ENCODE results near the gene TEX12.
"Not testable (repeated sequence)": the region's sequence is repeated elsewhere in the genome, so short reads cannot be mapped to it uniquely, and the experiment has no call there.

TEX12 gene, protein sequence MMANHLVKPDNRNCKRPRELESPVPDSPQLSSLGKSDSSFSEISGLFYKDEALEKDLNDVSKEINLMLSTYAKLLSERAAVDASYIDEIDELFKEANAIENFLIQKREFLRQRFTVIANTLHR

DNA sequence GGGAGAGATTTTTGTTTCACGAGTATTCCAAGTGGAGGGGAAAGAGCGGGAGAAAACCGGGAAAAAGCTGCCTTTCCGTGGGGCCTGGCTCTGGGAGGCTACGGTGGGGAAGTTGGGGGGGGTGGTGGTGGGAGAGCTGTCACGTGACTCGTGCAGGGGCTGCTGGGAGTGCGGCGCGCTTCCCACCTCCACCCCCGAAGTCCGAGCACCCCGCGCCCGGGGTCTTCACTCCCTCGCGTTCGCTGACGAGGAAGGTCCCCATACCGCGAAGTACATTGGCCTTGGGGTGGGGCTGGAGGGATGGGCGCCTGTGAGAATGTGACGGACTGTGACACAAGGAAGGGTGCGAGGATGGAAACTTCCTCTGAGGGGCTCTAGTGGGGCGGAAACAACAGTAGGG is at the start of gene TEX12:
TSS of gene TEX12 (plus strand) at position 228 of the 400 bp plus-strand sequence. CDS start 1,897 bp downstream, outside the sequence.
- DNase-seq (ENCODE audit: low spot score) = no peak

DNA sequence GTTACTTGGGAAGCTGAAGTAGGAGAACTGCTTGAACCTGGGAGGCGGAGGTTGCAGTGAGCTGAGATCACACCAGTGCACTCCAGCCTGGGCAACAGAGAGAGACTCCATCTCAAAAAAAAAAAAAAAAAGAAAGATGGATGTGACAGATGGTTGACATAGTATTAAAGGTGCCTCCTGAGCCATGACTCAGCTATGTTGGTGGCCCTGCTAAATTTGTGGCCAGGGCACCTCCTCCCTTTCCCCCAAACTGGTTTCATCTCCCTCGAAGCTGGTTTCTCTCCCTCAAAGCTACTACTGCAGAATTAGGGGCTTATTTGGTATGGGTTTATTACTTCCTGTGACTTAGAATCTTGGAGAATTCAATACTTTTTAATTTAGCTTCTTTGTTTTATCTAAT is 49.0 kb upstream of the TEX12 start:
- DNase-seq (ENCODE audit: low spot score) = no peak

DNA sequence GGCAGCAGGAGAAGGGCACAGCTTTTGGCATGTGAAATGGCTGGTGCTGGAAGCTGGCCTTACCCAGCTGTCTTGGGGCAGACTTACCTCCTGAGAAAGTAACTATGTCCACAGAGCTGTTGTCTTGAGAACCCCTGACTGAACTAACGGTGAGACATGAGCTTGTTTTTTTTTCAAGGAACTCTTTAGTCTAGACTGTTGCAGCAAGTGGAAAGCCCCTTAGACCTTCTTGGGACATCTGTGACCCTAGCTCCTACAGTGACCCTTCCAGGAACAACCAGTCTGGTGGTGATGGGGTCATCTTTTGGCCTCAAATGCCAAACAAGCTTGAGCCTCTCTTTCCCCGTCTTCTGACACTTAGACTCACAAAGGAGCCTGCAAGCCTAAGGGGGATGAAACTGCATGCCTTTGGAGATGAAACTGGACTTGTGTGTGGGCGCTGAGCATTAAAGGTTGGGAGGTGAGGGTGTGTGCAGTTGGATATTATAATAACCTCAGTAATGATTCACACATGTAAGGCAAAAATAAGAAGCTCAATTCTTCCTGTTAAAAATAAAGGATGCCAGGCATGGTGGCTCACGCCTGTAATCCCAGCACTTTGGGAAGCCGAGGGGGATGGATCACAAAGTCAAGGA is 45.1 kb upstream of the TEX12 start:
- no peak for DNase-seq (ENCODE audit: low spot score)

DNA sequence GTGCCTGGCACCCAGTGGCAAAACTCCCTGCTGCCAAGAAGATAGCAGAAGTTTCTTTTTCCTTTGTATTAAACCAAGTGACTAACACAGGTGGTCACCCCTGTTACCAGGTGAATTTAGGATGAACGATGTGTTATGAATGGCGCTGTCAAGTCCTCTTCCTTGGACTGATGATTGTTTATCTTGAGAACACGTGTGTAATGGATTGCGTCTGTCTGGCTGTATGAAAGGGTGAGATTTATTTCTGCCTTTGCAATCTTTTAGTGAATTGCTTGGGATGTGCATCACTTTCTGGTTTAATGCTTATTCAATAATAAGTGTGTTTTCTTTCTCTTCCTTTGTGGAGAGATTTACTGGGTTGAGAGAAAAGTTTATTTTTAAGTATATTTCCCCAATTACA is 44.0 kb upstream of the TEX12 start:
- DNase-seq (ENCODE audit: low spot score) = no peak

DNA sequence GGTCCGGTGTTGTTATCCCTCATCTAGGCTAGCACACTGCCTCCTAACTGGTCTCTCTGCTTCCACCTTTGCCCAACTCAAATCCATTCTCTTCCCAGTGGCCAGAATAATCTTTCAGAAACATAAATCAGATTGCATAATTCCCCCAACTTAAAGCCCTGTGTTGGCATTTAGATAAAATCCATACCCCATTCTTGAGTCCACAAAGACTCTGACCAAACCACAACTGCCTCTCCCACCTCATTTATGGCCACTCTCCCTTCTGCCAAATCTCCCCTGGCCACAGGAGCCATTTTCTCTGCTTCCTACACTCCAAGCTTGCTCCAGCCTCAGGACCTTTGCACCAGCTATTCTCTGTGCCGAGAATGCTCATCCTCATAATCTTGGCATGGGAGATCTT is 40.1 kb upstream of the TEX12 start:
- DNase-seq (ENCODE audit: low spot score) = no peak

DNA sequence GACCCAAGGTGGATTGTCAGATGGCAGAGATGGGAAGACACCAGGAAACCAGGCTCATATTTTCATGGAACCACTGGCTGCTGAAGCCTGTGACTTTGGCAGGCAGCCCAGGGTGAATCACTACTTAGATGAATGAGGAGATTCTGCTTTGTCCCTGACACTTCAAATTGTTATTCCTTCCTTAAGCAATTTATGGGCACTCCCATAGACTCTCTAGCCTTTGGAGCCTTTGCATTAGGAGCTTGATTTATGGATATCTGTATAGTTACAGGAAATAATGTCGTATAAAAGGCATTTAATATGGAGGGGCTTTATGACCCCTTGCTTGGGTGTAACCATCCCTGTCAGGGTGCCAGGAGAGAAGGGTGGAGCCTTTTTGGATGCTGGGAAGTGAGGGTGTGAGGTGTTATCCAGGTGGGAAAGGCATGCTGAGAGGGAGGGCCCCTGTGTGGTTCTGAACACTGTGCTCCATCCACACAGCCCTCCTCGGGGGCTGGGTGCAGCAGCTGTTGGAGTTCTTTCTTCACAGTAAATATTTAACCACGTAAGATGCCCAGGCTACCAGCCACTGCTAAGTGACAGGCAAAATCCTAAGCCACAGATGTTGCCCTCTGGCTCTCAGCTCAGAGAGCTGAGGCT is 38.6 kb upstream of the TEX12 start:
- DNase-seq (ENCODE audit: low spot score) = no peak

DNA sequence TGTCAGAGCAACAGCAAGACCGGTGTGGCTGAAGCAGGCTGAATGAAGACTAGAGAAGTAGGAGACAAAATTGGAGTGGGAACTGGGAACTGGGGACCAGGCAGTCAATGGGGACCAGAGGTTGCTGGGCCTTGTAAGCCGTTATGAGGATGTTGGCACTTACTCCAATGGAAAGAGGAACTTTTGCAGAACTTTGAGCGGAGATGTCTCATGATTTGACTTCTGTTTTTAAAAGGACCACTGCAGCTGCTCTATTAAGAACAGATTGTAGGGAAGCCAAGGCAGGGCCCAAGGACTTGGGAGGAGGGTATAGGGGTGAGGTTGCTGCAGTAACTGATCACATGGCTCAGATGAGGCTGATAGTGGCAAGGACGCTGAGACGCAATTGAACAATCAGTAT is 37.5 kb upstream of the TEX12 start:
- DNase-seq (ENCODE audit: low spot score) = no peak

DNA sequence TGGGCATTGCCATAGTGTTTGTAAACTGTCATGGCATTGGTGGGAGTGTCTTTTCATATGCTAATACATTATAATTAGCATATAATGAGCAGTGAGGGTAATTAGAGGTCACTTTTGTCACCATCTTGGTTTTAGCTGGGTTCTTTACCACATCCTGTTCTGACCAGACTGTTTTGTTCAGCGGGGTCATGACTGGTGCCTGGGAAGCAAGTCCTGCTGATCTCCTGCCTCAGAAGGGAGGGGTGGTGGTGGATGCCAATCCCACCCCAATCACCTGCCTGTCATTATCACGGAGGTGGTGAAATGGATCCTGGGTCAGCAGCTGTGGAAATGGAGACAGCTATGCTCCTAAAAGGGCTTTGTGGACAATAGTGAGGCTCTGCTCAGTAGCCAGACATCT is 34.4 kb upstream of the TEX12 start:
- DNase-seq (ENCODE audit: low spot score) = no peak

DNA sequence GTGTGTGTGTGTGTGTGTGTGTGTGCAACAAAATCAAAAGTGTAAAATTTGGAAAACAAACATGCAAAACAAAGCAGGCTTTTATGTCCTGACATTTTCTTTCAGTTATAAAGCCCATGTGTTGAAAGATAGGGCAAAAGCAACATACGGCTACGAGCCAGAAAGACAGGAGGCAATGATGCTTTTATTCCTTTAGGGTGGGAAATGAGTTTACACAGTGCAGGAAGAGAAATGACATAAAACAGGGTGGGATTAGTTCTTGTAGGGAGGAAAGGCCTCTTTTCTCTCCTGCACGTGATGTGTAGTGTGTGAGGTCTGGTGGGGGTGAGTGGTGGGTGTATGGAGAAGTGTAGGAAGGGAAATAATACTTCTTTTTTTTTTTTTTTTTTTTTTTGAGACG is 32.7 kb upstream of the TEX12 start:
- no peak for DNase-seq (ENCODE audit: low spot score)

DNA sequence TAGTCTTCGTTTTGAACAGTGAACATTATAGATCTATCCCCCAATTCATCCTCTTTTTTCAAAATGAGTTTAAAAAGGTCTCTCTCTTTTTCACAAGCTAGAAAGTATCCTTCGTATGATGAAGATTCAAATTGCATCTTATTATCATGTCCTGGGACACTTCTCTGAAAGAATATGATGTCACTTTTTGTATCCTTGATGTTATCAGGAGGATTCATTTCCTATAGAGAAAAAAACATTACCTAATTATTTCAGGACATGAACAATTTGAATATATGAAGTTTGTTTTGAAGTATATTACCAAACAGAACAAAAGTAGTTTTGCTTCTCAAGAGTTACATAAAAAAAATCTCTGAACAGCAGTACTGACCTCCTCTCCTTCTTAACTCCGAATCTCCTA is 23.6 kb upstream of the TEX12 start:
- no peak for DNase-seq (ENCODE audit: low spot score)

DNA sequence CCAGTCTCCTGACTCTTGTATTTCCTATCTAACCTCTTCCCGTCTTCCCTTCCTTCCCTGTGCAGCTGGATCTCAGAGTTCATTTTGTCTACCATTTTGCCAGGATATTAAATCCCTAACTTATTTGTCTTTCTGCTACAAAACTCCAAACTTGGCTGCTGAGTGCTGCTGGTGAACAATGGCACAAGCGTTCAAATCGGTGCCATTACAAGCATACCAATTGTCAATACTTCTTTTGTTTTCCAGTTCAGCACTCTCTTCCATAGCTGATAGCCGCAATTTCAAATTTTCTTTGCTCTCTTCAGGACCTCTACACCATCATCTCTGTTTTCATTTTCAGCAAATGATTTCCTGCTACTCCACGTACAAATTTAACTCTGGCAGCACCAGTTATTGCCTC is 16.7 kb upstream of the TEX12 start:
- no peak for DNase-seq (ENCODE audit: low spot score)

DNA sequence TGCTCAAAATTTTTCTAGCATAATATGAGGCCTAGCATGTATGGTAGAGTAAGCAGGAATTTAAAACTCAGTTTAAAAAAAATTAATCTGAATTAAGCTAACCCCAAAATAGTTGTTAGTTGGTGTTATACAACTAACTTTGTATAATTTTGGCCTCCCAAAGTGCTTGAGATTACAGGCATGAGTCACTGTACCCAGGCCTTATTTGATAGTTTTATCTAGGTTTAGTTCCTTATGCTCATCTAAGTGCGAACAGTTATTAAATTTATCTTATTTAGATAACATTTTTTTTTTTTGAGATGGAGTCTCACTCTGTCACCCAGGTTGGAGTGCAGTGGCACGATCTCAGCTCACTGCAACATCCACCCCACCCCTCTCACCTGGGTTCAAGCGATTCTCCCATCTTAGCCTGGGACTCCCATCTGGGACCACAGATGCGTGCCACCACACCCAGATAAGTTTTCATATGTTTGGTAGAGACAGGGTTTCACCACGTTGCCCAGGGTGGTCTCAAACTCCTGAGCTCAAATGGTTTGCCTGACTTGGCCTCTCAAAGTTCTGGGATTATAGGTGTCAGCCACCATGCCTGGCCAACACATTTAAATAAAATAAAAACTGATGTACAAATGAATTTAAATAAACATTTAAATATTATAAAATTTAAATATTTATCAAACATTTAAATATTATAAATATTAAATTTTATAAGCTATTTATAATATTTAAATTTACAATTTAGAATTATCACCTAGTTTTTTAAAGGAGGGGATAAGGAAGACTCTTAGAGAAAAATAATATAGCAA is 10.8 kb upstream of the TEX12 start:
- DNase-seq (ENCODE audit: low spot score) = no peak

DNA sequence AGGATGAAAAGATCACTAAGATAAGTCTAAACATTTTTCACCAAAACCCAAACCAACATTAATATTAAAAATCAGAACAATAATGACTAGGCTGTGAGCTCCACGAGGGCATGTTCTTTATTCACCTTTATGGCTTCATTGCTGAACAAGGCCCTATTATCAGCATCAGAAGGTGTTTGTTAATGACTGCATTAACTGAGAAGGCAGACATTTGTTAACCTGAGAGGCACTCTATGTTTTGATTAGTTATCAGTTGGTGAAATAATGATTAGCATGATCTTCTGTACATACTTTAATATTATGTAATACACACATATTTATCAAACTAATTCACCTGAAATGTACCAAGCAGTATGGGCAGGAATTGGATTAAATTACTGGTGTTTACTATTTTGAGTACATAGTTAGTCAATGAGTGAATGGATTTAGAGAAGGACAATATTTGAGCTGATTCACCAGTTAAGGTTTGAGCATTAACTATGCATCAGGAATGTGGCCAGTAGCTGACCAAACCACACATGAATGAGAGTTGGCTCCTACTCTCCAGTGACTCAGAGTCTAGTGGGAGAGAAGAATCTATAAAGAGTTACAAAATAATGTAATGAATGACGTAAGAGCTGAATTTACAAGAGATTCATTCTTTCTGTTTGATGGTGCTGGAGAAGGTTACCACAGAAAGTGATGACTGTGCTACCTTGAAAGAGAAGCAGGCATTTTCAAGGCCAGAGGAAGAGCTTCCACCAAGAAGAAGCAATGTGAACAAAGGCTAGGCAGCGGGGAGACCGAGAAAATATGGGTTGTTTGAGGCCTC is 10.0 kb upstream of the TEX12 start:
- DNase-seq (ENCODE audit: low spot score) = no peak

DNA sequence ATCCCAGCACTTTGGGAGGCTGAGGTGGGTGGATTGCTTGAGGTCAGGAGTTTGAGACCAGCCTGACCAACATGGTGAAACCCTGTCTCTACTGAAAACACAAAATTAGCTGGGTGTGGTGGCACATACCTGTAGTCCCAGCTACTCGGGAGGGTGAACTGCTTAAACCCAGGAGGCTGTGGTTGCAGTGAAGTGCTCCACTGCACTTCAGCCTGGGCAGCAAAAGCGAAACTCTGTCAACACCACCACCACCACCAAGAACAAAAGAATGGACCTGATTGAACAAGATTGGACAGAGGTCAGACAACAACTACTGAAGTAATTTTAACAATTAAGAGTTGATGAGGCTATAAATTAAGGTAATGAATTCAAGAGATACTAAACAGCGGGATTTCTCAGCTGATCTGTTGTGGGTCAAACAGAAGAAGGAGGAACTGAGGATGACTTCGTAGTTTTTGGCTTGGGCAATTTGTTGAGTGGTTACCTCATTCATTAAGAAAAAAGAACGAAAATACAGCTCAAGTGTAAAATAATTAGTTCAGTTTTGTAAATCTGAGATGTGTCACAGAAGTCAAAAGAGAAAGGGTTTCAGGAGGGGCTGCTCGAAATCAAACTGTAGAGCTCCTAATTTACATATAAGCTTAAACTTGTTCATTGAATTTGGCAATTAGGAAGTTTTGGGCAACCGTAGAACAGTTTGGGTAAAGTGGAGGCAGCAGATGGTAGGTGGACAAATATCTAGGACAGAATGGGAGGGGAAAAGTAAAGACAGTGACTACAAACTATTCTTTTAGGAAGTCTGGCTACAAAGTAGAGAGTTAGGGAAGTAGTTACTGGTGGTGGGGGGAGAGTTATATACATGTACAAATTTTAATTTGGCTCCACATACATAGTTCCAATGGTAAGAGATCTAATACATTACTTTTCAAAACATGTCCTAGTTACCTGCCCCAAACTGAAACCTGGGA is 7.8 kb upstream of the TEX12 start:
- DNase-seq (ENCODE audit: low spot score) = no peak

DNA sequence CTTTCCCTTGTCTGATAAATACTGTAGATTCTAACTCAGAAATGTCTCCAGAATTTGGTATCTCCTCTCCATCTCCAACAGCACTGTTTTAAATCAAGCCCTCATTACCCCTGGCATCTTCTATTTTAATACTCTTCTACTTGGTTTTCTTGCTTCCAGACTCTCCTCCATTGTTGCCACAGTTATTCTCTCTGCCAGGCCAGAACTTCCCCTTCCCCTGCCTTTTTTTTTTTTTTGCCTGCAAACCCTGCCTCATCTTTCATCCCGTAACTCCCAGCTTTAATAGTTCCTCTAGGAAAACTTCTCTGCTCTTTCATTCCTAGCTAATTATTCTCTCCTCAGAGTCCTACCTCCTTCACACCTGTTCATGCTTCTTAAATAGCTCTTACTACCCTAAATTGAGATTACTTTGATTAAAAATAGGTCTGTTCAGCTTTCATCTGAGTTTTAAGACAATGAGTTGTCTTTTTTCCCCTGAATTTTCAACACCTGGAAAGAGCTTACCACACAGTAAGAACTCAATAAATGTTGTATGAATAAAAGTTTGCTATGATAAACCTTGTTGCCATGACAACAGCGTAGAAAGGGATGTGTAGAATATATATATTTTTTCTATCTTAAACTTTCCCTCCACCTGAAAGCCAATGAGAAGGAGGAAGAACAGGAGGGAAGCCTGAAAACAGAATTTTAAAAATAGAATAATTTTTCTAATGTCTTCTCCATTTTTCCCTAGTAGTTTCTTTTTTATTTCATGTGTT is 6.9 kb upstream of the TEX12 start:
- no peak for DNase-seq (ENCODE audit: low spot score)

DNA sequence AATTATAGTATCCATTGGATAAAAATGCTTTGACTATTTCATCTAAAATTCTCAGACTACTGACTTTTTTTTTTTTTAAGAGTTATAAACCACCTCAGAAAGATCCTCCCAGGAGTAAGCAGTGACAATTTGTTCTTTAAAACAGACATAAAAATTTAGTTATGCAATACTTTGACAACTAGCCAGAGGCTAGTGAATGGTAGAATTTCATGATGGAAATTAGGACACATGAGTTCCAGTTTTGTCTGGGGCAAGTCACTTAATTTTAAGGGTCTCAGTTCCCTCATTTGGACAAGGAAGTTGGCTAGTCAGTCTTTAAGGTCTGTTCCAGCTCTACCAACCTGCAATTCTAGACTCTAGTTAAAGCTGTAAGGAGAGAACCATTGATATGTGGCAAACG is 6.2 kb upstream of the TEX12 start:
- DNase-seq (ENCODE audit: low spot score) = no peak

DNA sequence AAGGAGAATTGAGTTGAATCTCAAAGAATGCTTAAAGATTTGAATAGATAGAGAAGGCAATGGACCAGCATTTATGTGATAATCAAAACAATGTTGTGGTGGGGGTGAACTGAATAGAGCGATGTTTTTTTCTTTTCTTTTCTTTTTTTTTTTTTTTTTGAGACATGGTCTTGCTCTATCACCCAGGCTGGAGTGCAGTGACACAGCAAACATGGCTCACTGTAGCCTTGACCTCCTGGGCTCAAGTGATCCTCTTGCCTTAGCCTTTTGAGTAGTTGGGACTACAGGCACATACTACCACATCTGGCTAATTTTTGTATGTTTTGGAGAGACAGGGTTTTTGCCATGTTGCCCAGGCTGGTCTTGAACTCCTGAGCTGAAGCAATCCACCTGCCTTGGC is 5.0 kb upstream of the TEX12 start:
- DNase-seq (ENCODE audit: low spot score) = not testable (repeated sequence)

DNA sequence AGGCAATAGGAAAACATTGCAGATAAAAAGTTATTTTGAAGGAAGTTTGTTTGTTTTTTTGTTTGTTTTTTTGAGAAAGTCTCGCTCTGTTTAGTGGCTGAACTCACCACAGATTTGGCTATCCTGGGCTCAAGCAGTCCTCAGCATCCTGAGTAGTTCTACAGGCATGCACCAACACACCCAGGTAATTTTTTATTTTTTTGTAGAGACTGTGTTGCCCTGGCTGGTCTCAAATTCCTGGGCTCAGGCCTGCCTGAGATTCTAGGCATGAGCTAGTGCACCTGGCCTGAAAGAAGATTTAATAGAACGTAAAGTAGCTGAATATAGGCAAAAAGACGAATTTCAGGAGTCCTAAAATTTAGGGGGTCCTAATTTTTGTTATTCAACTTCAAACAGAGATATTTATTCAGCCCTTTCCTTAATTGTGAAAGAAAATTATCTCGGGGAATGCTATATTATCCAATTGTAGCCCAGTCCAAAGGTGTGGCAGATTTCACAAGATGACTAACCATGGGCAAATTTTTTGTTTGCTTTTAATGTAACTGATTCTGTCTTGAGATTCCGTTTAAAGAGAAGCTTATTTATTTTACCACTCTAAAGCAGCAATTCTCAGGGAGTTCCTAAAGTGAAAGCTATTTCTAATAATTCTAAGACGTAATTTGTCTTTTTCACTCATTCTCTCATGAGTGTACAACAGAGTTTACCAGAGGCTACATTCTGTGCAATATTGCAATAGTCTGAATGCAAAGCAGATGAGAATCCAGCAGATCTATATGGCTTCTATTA is 4.2 kb upstream of the TEX12 start:
- no peak for DNase-seq (ENCODE audit: low spot score)
